ENCODE results near the gene TDRKH. TPM values are rescaled to one million over a fixed set of nuclear protein-coding genes. Genes with fewer than 3 reads are reported as not detected.
A peak's percentile ranks its signal among the peaks of the same experiment; 100 is the strongest.

TDRKH gene
- total RNA-seq, 2 donors from 2014 or later, result 3.3 to 4.2 TPM

GRCh38 chr1:151832318-151832980 is 42.1 kb upstream of the TDRKH start:
- H3K4me3 ChIP-seq, result no peak overlapping the region
- TF ChIP-seq CTCF (IDR thresholded peaks at IDR 0.05), result no peak
- DNase-seq (ENCODE audit: low spot score), result peak; percentile 71

GRCh38 chr1:151831605-151832004 is 41.3 kb upstream of the TDRKH start, which contains the start of gene RORC:
Gene RORC, minus strand, starts transcription at chr1:151831802. Its CDS starts 38 bp downstream, at chr1:151831764.
- Histone ChIP-seq H3K4me3 (peak within 1 kb of the TSS; percentile 20 to 25), H3K36me3 (no peaks in the 10 kb centered on the region), H3K27me3 (no peaks in the 10 kb centered on the region), H3K9me3 (no peaks in the 10 kb centered on the region), H3K4me1 (peaks cover 0 to 32% of the 10 kb centered on the region in 2 donors), H3K27ac (peak within 1 kb of the TSS; percentile 41 to 51)
- no peak for DNase-seq (ENCODE audit: low spot score)
- TF ChIP-seq CTCF (IDR thresholded peaks at IDR 0.05), result no peak

More at GRCh38 chr1:151832318-151832980, 42.1 kb upstream of the TDRKH start:
- no peaks in the 10 kb centered on the region for H3K27me3 ChIP-seq
- peak overlapping the region; percentile 41 to 51 for H3K27ac ChIP-seq
- no peaks in the 10 kb centered on the region for H3K36me3 ChIP-seq
- no peaks in the 10 kb centered on the region for H3K9me3 ChIP-seq
- peaks cover 0 to 32% of the 10 kb centered on the region in 2 donors for H3K4me1 ChIP-seq

GRCh38 chr1:151831256-151831591 is 40.9 kb upstream of the TDRKH start:
- peak overlapping the region; percentile 20 to 25 for H3K4me3 ChIP-seq
- H3K9me3 ChIP-seq, result no peaks in the 10 kb centered on the region
- no peak for TF ChIP-seq CTCF (IDR thresholded peaks at IDR 0.05)
- H3K36me3 ChIP-seq, result no peaks in the 10 kb centered on the region
- no peaks in the 10 kb centered on the region for H3K27me3 ChIP-seq
- peak overlapping the region; percentile 41 to 47 for H3K27ac ChIP-seq
- DNase-seq (ENCODE audit: low spot score), result no peak
- peaks cover 0 to 32% of the 10 kb centered on the region in 2 donors for H3K4me1 ChIP-seq

GRCh38 chr1:151830055-151830454 is 39.8 kb upstream of the TDRKH start:
- no peak for DNase-seq (ENCODE audit: low spot score)
- no peak overlapping the region for H3K27ac ChIP-seq

GRCh38 chr1:151829352-151830046 is 39.2 kb upstream of the TDRKH start:
- no peak overlapping the region for H3K27ac ChIP-seq
- peaks cover 0 to 32% of the 10 kb centered on the region in 2 donors for H3K4me1 ChIP-seq
- H3K4me3 ChIP-seq, result no peak overlapping the region
- TF ChIP-seq CTCF (IDR thresholded peaks at IDR 0.05), result no peak
- H3K36me3 ChIP-seq, result no peaks in the 10 kb centered on the region
- no peak for DNase-seq (ENCODE audit: low spot score)
- H3K9me3 ChIP-seq, result no peaks in the 10 kb centered on the region
- no peaks in the 10 kb centered on the region for H3K27me3 ChIP-seq

More at GRCh38 chr1:151830055-151830454, 39.8 kb upstream of the TDRKH start:
- Histone ChIP-seq H3K4me1 (peaks cover 0 to 32% of the 10 kb centered on the region in 2 donors), H3K36me3 (no peaks in the 10 kb centered on the region), H3K9me3 (no peaks in the 10 kb centered on the region), H3K4me3 (no peak overlapping the region), H3K27me3 (no peaks in the 10 kb centered on the region)
- TF ChIP-seq CTCF (IDR thresholded peaks at IDR 0.05), result no peak

All from right atrium auricular region (tissue), 2 donors.